Measurements from ENCODE around the gene UGT1A3.

UGT1A3 gene

DNA sequence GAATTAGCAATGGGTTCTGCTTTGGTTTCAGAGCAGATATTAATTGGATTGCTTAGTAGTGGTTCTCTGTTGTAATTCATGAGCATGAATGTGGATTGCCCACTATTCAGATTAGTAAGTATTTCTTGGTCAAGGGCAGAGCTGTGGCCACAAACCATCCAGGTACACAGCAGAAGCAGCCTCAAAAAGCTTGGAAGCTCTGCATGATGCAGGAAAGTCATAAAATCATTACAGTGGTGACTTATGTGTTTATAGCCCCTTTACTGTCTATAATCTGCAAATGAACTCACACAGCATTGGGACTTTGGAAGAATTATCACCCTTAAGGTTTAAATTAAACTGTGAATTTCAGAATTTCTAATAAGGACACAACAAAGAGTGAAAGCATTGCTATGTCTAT lies 29.3 kb downstream of the UGT1A3 start:
- DNase-seq (ENCODE audit: low read depth in 2 of 2), result no peak

DNA sequence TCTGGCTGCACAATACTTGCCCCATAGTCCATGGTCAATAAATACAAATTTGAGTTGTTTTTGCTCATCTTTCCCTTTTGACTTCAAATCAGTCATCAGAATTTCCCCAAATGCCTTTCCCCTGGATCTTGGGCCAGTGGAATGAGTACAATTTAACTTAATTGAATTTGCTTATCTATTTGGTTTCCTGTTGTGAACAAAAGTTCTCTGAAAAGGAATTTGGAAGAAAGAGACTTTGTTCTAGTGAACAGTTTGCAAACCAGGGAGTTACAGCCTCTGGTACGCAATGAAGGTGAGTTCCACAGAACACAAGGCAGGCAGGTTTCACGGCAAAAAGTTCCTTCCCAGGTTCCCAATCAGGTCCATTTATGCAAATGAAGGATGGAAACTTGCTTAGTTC lies 30.0 kb downstream of the UGT1A3 start:
- no peak for DNase-seq (ENCODE audit: low read depth in 2 of 2)

DNA sequence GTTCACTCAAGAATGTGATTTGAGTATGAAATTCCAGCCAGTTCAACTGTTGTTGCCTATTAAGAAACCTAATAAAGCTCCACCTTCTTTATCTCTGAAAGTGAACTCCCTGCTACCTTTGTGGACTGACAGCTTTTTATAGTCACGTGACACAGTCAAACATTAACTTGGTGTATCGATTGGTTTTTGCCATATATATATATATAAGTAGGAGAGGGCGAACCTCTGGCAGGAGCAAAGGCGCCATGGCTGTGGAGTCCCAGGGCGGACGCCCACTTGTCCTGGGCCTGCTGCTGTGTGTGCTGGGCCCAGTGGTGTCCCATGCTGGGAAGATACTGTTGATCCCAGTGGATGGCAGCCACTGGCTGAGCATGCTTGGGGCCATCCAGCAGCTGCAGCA lies 31.2 kb downstream of the UGT1A3 start, which contains the start of gene UGT1A1:
UGT1A1 (plus strand) TSS at position 228 of the 400 bp plus-strand sequence; CDS start at position 246, 18 bp downstream.
- no peak for DNase-seq (ENCODE audit: low read depth in 2 of 2)

DNA sequence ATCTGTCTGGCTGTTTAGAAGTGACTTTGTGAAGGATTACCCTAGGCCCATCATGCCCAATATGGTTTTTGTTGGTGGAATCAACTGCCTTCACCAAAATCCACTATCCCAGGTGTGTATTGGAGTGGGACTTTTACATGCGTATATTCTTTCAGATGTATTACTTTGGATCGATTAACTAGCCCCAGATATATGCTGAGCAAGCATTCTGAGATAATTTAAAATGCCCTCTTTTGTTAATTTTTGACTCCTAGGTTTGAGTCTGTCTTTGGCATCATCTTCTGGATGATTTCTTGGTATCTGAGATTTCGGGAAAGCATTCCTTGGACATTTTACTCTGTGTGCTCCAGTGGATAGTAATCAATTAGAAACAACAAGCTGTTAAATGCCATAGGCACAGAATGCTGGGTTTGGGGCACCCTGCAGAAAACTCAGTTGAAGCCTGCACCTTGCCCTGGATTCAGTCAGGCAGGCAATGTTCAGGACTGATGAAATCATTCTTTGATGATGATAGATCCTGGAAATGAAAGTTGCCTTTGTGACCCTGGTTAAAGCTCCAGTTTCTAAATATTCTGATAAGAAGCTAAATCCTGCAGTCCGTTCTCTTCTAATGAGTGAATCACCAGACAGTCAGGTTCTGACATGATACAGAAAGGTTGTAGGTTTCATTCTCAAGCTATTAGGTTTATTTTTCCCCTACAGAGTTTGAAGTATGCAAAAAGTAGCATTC lies 32.4 kb downstream of the UGT1A3 start:
- no peak for DNase-seq (ENCODE audit: low read depth in 2 of 2)

DNA sequence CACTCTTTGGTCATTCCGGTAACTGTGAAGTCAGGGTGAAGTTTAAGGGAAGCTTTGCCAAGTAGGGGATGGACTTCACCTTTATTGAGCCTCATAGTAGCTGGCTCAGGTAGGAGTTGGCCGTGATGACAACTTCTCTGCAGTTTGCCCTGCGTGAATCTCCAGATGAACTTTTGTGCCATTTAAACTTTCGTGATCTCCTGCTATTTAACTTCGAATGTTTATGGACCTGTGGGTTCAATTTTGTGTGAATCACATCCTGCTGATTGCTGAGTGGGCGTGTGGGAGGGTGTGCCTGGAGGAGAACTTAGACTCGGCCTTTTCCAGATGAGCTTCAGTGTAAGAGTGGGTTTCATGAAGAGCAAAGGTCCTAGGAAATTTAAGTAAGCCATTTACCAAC lies 35.4 kb downstream of the UGT1A3 start:
- no peak for DNase-seq (ENCODE audit: low read depth in 2 of 2)

DNA sequence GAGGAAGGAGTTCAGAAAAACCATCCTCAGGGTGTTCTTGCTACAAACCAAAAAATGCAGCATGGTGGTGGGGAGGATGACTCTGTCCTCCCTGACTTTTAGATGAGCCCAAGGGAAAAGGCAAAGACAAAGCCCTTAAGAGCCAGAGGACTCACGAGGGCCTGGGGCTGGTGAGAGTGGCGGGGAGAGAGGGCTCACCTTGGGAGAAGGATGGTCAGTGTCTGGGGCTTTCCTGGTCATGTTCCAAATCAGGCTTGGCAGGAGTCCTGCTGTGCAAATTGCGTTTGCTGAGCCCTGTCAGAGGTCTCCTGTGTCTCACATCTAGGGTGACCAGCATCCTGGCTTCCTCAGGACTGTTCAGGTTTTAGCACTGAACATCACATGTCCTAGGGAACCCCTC lies 35.9 kb downstream of the UGT1A3 start:
- DNase-seq (ENCODE audit: low read depth in 2 of 2), result no peak

GRCh38 chr2:233766416-233766815 lies 37.6 kb downstream of the UGT1A3 start:
- DNase-seq (ENCODE audit: low read depth in 2 of 2), result no peak

- DNase-seq (ENCODE audit: low read depth in 2 of 2), result no peak
Observed at GRCh38 chr2:233768076-233768475, 39.2 kb downstream of the UGT1A3 start.

DNA sequence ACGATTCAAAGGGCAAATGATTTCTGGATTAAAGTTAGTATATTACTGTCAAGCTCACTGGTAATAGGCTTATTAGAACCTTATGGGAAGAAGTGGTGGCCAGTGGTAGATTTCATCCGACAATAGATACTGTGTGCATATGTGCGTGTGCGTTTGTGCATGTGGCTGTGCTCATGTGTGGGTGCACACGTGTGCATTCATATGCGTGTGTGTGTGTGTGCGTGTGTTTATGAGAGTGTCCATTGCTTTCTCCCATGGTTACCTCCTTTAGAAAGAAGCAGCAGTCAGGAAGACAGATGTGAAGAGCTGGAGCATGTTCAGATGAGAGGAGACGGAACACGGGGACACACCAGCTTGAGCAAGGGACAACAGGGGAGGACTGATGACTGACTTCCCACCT lies 40.4 kb downstream of the UGT1A3 start:
- no peak for DNase-seq (ENCODE audit: low read depth in 2 of 2)

- DNase-seq (ENCODE audit: low read depth in 2 of 2), result no peak
Observed at GRCh38 chr2:233772153-233772552, 43.3 kb downstream of the UGT1A3 start.

- DNase-seq (ENCODE audit: low read depth in 2 of 2), result no peak
Observed at GRCh38 chr2:233772583-233772982, 43.7 kb downstream of the UGT1A3 start.

DNA sequence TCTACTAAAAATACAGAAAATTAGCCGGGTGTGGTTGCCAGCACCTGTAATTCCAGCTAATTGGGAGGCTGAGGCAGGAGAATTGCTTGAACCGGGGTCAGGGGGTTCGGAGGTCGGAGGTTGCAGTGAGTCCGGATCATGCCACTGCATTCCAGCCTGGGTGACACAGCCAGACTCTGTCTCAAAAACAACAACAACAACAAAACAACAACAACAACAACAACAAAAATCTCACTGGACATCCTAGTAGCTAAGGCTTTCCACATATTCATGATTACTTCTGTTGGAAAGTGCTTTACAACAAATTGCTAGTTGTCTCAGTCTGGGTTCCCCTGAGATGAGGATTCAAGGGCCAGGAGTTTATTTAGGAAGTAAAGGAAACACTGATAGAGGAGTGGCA lies 45.0 kb downstream of the UGT1A3 start:
- DNase-seq (ENCODE audit: low read depth in 2 of 2), result no peak

GRCh38 chr2:233775414-233775813 lies 46.6 kb downstream of the UGT1A3 start:
- no peak for DNase-seq (ENCODE audit: low read depth in 2 of 2)

DNA sequence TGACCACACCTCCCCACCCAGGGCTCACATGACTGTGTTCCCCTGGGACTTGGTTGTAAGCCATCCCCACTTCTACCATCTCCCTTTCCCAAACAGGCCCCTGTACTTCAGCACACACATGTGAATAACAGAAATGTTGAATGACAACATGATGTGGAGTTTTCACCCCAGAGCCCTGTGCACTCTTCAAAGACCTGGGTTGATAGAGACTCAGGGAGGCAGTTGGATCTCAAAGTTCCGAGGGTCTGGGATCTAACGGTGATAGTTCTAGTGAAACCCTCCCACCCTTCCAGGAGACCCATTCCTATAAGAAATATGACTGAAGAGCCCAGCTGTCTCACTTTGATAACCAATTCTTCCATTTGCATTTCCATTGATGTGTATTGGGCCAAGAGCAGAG lies 49.2 kb downstream of the UGT1A3 start, which contains the start of gene MROH2A:
MROH2A (plus strand) TSS at position 301 of the 400 bp plus-strand sequence. CDS start 1,029 bp downstream, outside the sequence.
- no peak for DNase-seq (ENCODE audit: low read depth in 2 of 2)

- no peak for DNase-seq (ENCODE audit: low read depth in 2 of 2)
Observed at GRCh38 chr2:233779722-233780121, 50.9 kb downstream of the UGT1A3 start.

- no peak for DNase-seq (ENCODE audit: low read depth in 2 of 2)
Observed at GRCh38 chr2:233780771-233781170, 51.9 kb downstream of the UGT1A3 start.

DNA sequence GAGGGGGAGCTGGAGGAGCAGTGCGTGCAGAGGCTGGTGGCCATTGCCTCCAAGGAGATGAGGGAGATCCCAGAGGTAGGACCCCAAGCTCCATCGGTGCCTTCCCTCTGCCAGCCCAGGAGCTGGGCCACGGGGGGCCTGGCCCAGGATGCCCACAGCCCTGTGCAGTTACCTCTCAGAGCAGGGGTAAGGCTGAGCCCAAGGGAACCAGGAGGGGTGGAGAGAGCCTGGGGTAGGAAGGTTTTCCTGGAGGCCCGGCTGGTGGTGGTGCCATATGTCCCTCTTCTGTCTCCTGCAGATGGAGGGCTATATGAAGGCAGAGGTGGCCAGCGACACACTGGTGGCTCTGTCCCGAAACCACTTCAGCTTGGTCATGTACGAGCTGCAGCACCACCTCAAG lies 60.7 kb downstream of the UGT1A3 start:
- no peak for DNase-seq (ENCODE audit: low read depth in 2 of 2)

- no peak for DNase-seq (ENCODE audit: low read depth in 2 of 2)
Observed at GRCh38 chr2:233791151-233791882, 62.5 kb downstream of the UGT1A3 start.

- no peak for DNase-seq (ENCODE audit: low read depth in 2 of 2)
Observed at GRCh38 chr2:233791883-233792329, 63.1 kb downstream of the UGT1A3 start.

DNA sequence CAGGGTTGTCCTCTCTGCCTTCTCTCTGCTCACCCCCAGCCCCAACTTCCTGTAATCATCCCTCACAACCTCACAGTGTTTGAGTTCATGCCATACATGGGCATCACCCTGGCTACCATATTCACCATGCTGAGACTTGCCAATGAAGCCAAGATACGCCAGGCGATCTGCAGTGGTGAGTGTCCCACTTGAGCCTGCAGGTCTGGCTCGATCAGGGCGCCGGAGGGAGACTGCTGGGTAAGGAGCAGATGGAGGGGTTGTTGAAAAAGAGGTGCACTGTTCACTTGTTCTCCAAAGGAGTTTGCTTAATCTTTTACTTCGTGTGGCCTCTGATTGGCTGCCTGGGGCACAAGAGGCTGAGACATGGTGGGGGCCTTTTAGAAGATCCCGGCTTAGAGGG lies 63.9 kb downstream of the UGT1A3 start:
- DNase-seq (ENCODE audit: low read depth in 2 of 2), result no peak

GRCh38 chr2:233793465-233794127 lies 64.8 kb downstream of the UGT1A3 start:
- DNase-seq (ENCODE audit: low read depth in 2 of 2), result no peak

- no peak for DNase-seq (ENCODE audit: low read depth in 2 of 2)
Observed at GRCh38 chr2:233794128-233794658, 65.4 kb downstream of the UGT1A3 start.
